GM12878 (cell line): Measurements from ENCODE around the gene C1orf174. TPM values are rescaled to one million over a fixed set of nuclear protein-coding genes. Genes with fewer than 3 reads are reported as not detected.

Experiments
- ATAC-seq: fragments of 200-7000 bp; cut with Tn5 transposase; 3 replicates; pipeline ENCODE4 v1.9.1; 2020; ENCODE audit warnings: mild to moderate bottlenecking, moderate library complexity
- BruUV-seq: library from RNA; stranded (reverse); fragments of 400-500 nt; replicated peaks from 2 replicates; lab custom pipeline; 2021; lab: Mats Ljungman, UMichigan
- CTCF ChIA-PET: fragments of 300-600 bp; sonication (Branson Sonifier 250); formaldehyde crosslinking; extraction: SDS; loops from one replicate; lab custom pipeline; 2021; ENCODE audit warnings: inconsistent platforms; lab: Yijun Ruan, JAX
- POLR2A ChIA-PET: fragments of 350-600 bp; formaldehyde crosslinking; extraction: SDS; loops from one replicate; lab custom pipeline; 2021; ENCODE audit warnings: inconsistent platforms; lab: Charles Lee
- RAD21 ChIA-PET: fragments of 300-600 bp; sonication (Branson Sonifier 250); formaldehyde crosslinking; loops from one replicate; lab custom pipeline; 2023; ENCODE audit warnings: antibody characterized with exemption; ENCODE audit not compliant: unreplicated experiment; lab: Charles Lee
- SMC1A ChIA-PET: fragments of 300-600 bp; sonication (Branson Sonifier 250); formaldehyde crosslinking; loops from one replicate; lab custom pipeline; 2023; ENCODE audit not compliant: unreplicated experiment, uncharacterized antibody; lab: Charles Lee
- DNase-seq: peaks from one replicate; pipeline ENCODE4 v3.0.0-alpha.2; 2011; ENCODE audit warnings: low read depth, low spot score
- FAIRE-seq: peaks from 3 replicates; lab custom pipeline; 2011; peaks lifted over from hg19 to GRCh38; lab: Jason Lieb, UNC
- H2AFZ ChIP-seq: 2 replicates; pipeline ENCODE4 v1.6.0; 2011; ENCODE audit warnings: low read depth, low read length, control low read depth; ENCODE audit not compliant: control insufficient read depth
- H3K27ac ChIP-seq: 2 replicates; pipeline ENCODE4 v1.5.1; 2011; ENCODE audit warnings: control low read depth; ENCODE audit not compliant: control insufficient read depth, insufficient read depth
- H3K27me3 ChIP-seq, 2 experiments: replicated peaks in 1 of 2; 2 replicates each; pipeline versions ENCODE4 v1.6.0 to v1.6.1; 2011; ENCODE audit warnings: low read length in 1 of 2; ENCODE audit not compliant: control insufficient read depth in 2 of 2, insufficient read depth in 2 of 2
- H3K36me3 ChIP-seq, 2 experiments: 2 replicates each; pipeline ENCODE4 v1.5.1; 2011; ENCODE audit warnings: low read length in 1 of 2; ENCODE audit not compliant: control insufficient read depth in 2 of 2, insufficient read depth in 2 of 2
- H3K4me1 ChIP-seq: 2 replicates; pipeline ENCODE4 v1.6.1; 2011; ENCODE audit warnings: mild to moderate bottlenecking, low read length, moderate library complexity, mixed read lengths; ENCODE audit not compliant: control insufficient read depth, insufficient read depth
- H3K4me2 ChIP-seq: 2 replicates; pipeline ENCODE4 v1.6.0; 2011; ENCODE audit warnings: control low read depth; ENCODE audit not compliant: control insufficient read depth, insufficient read depth
- H3K4me3 ChIP-seq: fragments of 200-600 bp; sonication (generic); 2 replicates; pipeline ENCODE4 v1.5.1; 2016
- H3K79me2 ChIP-seq: 2 replicates; pipeline ENCODE4 v1.6.0; 2011; ENCODE audit warnings: low read length; ENCODE audit not compliant: control insufficient read depth, insufficient read depth
- H3K9ac ChIP-seq: 2 replicates; pipeline ENCODE4 v1.8.0; 2011; ENCODE audit warnings: low read length, control low read depth, mixed read lengths; ENCODE audit not compliant: control insufficient read depth, insufficient read depth
- H3K9me3 ChIP-seq: replicated peaks from 3 replicates; pipeline ENCODE4 v1.5.1; 2011; ENCODE audit warnings: mild to moderate bottlenecking, low read length; ENCODE audit not compliant: control insufficient read depth, insufficient read depth
- H4K20me1 ChIP-seq: 2 replicates; pipeline ENCODE4 v1.6.0; 2011; ENCODE audit not compliant: control insufficient read depth, insufficient read depth
- ASH2L ChIP-seq: fragments of 300-600, 200-600 bp; sonication (generic); IDR thresholded peaks from 2 replicates; pipeline ENCODE4 v1.6.1; 2017; ENCODE audit warnings: low read depth, mild to moderate bottlenecking, borderline replicate concordance
- CREB1 ChIP-seq: IDR thresholded peaks from 2 replicates; pipeline ENCODE4 v1.6.1; 2012; ENCODE audit warnings: low read depth, mild to moderate bottlenecking, inconsistent platforms
- LARP7 ChIP-seq: fragments of 450-650 bp; IDR thresholded peaks from 2 replicates; pipeline ENCODE4 v1.6.1; 2017; ENCODE audit warnings: mild to moderate bottlenecking
- MEF2B ChIP-seq: fragments of 450-650 bp; IDR thresholded peaks from 2 replicates; pipeline ENCODE4 v1.6.1; 2018; ENCODE audit warnings: mild to moderate bottlenecking, moderate library complexity; ENCODE audit not compliant: partially characterized antibody, poor library complexity, severe bottlenecking
- PML ChIP-seq: IDR thresholded peaks from 2 replicates; pipeline ENCODE4 v1.6.1; 2012; ENCODE audit warnings: low read length, inconsistent platforms
- USF1 ChIP-seq: IDR thresholded peaks from 2 replicates; pipeline ENCODE4 v1.6.1; 2011; ENCODE audit warnings: borderline replicate concordance, low read depth, mild to moderate bottlenecking, moderate library complexity, mixed read lengths, low read length; ENCODE audit not compliant: insufficient read depth; ENCODE audit errors: extremely low read length
- WGBS: methylation state at CpG from one replicate; pipeline ENCODE4 v1.1.6; 2016; ENCODE audit warnings: low lambda C conversion rate; ENCODE audit not compliant: insufficient replicate concordance, insufficient coverage; ENCODE audit errors: missing lambda C conversion rate; 5-methylcytosine and 5-hydroxymethylcytosine counted together
- in situ Hi-C: fragments of 300-500 bp; cut with MboI; formaldehyde crosslinking; loops from 9 replicates; pipeline ENCODE4 v1.14.3; 2018; ENCODE audit warnings: mixed read lengths
- intact Hi-C: fragments of 100-400 bp; cut with micrococcal nuclease; formaldehyde crosslinking; loops from one replicate; pipeline ENCODE4 v1.14.2; 2022; ENCODE audit not compliant: unreplicated experiment
- polyA plus RNA-seq, 11 experiments: library from polyadenylated mRNA; depleted of rRNA in 4 of 11; unstranded in 6 of 11; stranded (reverse) in 5 of 11; fragments of >200 nt; fragmentation: Nextera tagmentation in 4 of 11; fragmentation: Illumina TruSeq in 1 of 11; extraction: Ambion mirVana in 4 of 11; extraction: Trizol in 1 of 11; gene quantifications; 1 replicate in 1 of 11; 2 replicates in 10 of 11; pipeline versions ENCODE4 v1.2.1 to v1.2.3, GENCODE V29; 2011 to 2016; ENCODE audit warnings: inconsistent platforms in 2 of 11, missing spikeins in 2 of 11, low read depth in 1 of 11
- total RNA-seq, 4 experiments: library from RNA; depleted of rRNA in 3 of 4; stranded (reverse); fragments of >200 nt in 3 of 4; fragmentation: Illumina TruSeq in 1 of 4; extraction: Trizol in 1 of 4; gene quantifications; 2 replicates each; pipeline versions ENCODE4 v1.2.1 to v1.2.3, GENCODE V29; 2013 to 2021

The C1orf174 gene
- total and polyA plus RNA-seq, 10 of the 15 experiments (the other 5 are each of a cell fraction or from before 2014, with no cell fraction given), result 17.5 to 35.4 (median 25.1) TPM

GRCh38 chr1:3904843-3905185, 4.7 kb upstream of the C1orf174 start:
- CTCF ChIA-PET, result no interaction called here
- Histone ChIP-seq H3K27ac (no peak overlapping the region), H3K4me2 (no peak overlapping the region), H3K4me1 (no peaks in the 10 kb centered on the region), H3K9ac (no peak overlapping the region), H3K9me3 (no peaks in the 10 kb centered on the region), H3K79me2 (peaks cover 1% of the 10 kb centered on the region), H3K27me3 (no peaks in the 10 kb centered on the region; a peak in 2 of 4 replicates), H3K36me3 (no peaks in the 10 kb centered on the region), H4K20me1 (no peaks in the 10 kb centered on the region), H3K4me3 (no peak overlapping the region), H2AFZ (no peak overlapping the region)
- intact Hi-C loops (loop anchor here (5.0 kb wide), 1 partner anchor 108 kb away; the partner anchor contains the start of gene LRRC47), in situ Hi-C loops (no loop called here)
- no peak for TF ChIP-seq USF1
- TF ChIP-seq LARP7, result no peak
- no peak for TF ChIP-seq CREB1
- no peak for TF ChIP-seq PML
- no peak for TF ChIP-seq ASH2L
- TF ChIP-seq MEF2B, result no peak
- BruUV-seq, result no TSS peak
- RAD21 ChIA-PET, result no interaction called here
- 93% methylated on average over 4 of the region's 4 CpGs for WGBS
- no peak for DNase-seq
- SMC1A ChIA-PET, result no interaction called here
- ATAC-seq, result no peak
- POLR2A ChIA-PET, result no interaction called here
- FAIRE-seq, result no peak
